B cell (primary cell): ENCODE measurements around the gene MTG2. TPM values are rescaled to one million over a fixed set of nuclear protein-coding genes. Genes with fewer than 3 reads are reported as not detected.

Source experiments
- ATAC-seq: fragments of 200-7000 bp; cut with Tn5 transposase; one replicate; pipeline ENCODE4 v1.10.0; 2021; ENCODE audit warnings: low read depth, mild to moderate bottlenecking, moderate number of reproducible peaks, moderate library complexity
- CTCF ChIA-PET: fragments of 350-600 bp; sonication (Branson Sonifier 250); formaldehyde crosslinking; loops from one replicate; lab custom pipeline; 2021; ENCODE audit warnings: antibody characterized with exemption, inconsistent platforms; lab: Charles Lee
- POLR2A ChIA-PET: fragments of 350-600 bp; sonication (Branson Sonifier 250); formaldehyde crosslinking; loops from one replicate; lab custom pipeline; 2021; ENCODE audit warnings: antibody characterized with exemption; lab: Charles Lee
- DNase-seq: peaks from one replicate; pipeline ENCODE4 v3.0.0; 2013
- H2AFZ ChIP-seq: 2 replicates; pipeline ENCODE4 v1.6.1; 2012; ENCODE audit warnings: mild to moderate bottlenecking, low read depth, low read length; ENCODE audit not compliant: insufficient read depth, poor library complexity, severe bottlenecking
- H3K27ac ChIP-seq, 2 donors: 1 replicate in 1 of 2; 2 replicates in 1 of 2; pipeline ENCODE4 v1.5.1; 2012 to 2013; ENCODE audit warnings: low read length in 2 of 2, mild to moderate bottlenecking in 2 of 2, moderate library complexity in 1 of 2
- H3K27me3 ChIP-seq, 4 experiments: fragments of 200-600 bp in 1 of 4; sonication (generic) in 1 of 4; replicated peaks in 1 of 4; 1 replicate in 2 of 4; 2 replicates in 2 of 4; pipeline versions ENCODE4 v1.6.1 to v1.7.0; 2013 to 2016; ENCODE audit warnings: low read length in 3 of 4, mild to moderate bottlenecking in 2 of 4, mixed read lengths in 1 of 4, moderate library complexity in 1 of 4; ENCODE audit not compliant: insufficient read depth in 4 of 4, control insufficient read depth in 3 of 4; ENCODE audit errors: control extremely low read depth in 1 of 4
- H3K36me3 ChIP-seq, 2 experiments: replicated peaks in 1 of 2; 1 replicate in 1 of 2; 2 replicates in 1 of 2; pipeline versions ENCODE4 v1.6.1 to v1.7.1; 2013; ENCODE audit warnings: low read length in 1 of 2; ENCODE audit not compliant: insufficient read depth in 2 of 2, control insufficient read depth in 1 of 2; ENCODE audit errors: control extremely low read depth in 1 of 2, extremely low read depth in 1 of 2
- H3K4me1 ChIP-seq, 2 donors: fragments of 200-600 bp in 1 of 2; sonication (generic) in 1 of 2; 1 replicate in 1 of 2; 2 replicates in 1 of 2; pipeline versions ENCODE4 v1.5.1 to v1.6.1; 2013 to 2017; ENCODE audit warnings: low read length in 2 of 2; ENCODE audit not compliant: control insufficient read depth in 2 of 2, insufficient read depth in 2 of 2
- H3K4me2 ChIP-seq: replicated peaks from 2 replicates; pipeline ENCODE3; 2012; ENCODE audit warnings: mild to moderate bottlenecking, low read depth, low read length; ENCODE audit not compliant: poor library complexity, severe bottlenecking
- H3K4me3 ChIP-seq, 5 experiments: fragments of 200-600 bp in 1 of 5; sonication (generic) in 1 of 5; 1 replicate in 3 of 5; 2 replicates in 2 of 5; pipeline versions ENCODE4 v1.5.1 to v1.7.0; 2011 to 2016; ENCODE audit warnings: low read length in 4 of 5, mild to moderate bottlenecking in 4 of 5, low read depth in 2 of 5, control low read depth in 1 of 5, moderate library complexity in 1 of 5; ENCODE audit not compliant: insufficient read depth in 1 of 5; ENCODE audit errors: control extremely low read depth in 1 of 5, extremely low read depth in 1 of 5
- H3K79me2 ChIP-seq: fragments of 200-600 bp; sonication (generic); one replicate; pipeline ENCODE4 v1.6.0; 2016; ENCODE audit warnings: low read length; ENCODE audit not compliant: control insufficient read depth, insufficient read depth
- H3K9ac ChIP-seq: fragments of 200-600 bp; sonication (generic); 2 replicates; pipeline ENCODE4 v1.6.1; 2017; ENCODE audit warnings: mild to moderate bottlenecking, low read length, moderate library complexity
- H3K9me3 ChIP-seq, 3 donors: one replicate each; pipeline versions ENCODE4 v1.6.1 to v1.7.1; 2013; ENCODE audit warnings: low read length in 2 of 3; ENCODE audit not compliant: control insufficient read depth in 2 of 3, insufficient read depth in 1 of 3; ENCODE audit errors: control extremely low read depth in 1 of 3
- H4K20me1 ChIP-seq: 2 replicates; pipeline ENCODE4 v1.6.0; 2012; ENCODE audit warnings: mild to moderate bottlenecking, low read length; ENCODE audit not compliant: insufficient read depth, control insufficient read depth, poor library complexity, severe bottlenecking
- H3K27ac Mint-ChIP-seq: one replicate; pipeline ENCODE4 v1.8.0; 2021; ENCODE audit warnings: mixed read lengths
- H3K27me3 Mint-ChIP-seq: one replicate; pipeline ENCODE4 v1.8.0; 2021; ENCODE audit warnings: mixed read lengths
- H3K4me1 Mint-ChIP-seq: one replicate; pipeline ENCODE4 v1.8.0; 2021; ENCODE audit warnings: mixed read lengths
- H3K4me3 Mint-ChIP-seq: one replicate; pipeline ENCODE4 v1.8.0; 2021; ENCODE audit warnings: mixed read lengths
- H3K9me3 Mint-ChIP-seq: one replicate; pipeline ENCODE4 v1.8.0; 2022; ENCODE audit warnings: mixed read lengths; ENCODE audit not compliant: insufficient read depth
- EZH2 ChIP-seq: IDR thresholded peaks from 2 replicates; pipeline ENCODE4 v1.6.1; 2012; ENCODE audit warnings: borderline replicate concordance, low read depth, mild to moderate bottlenecking, moderate library complexity, low read length; ENCODE audit not compliant: insufficient read depth, poor library complexity, severe bottlenecking
- WGBS: methylation state at CpG from one replicate; pipeline ENCODE4 v1.1.5; 2013; ENCODE audit warnings: missing lambda C conversion rate; ENCODE audit not compliant: insufficient coverage; 5-methylcytosine and 5-hydroxymethylcytosine counted together
- intact Hi-C: fragments of 100-400 bp; cut with micrococcal nuclease; formaldehyde crosslinking; loops from one replicate; pipeline ENCODE4 v1.10.0; 2022
- polyA plus RNA-seq: library from polyadenylated mRNA; depleted of rRNA; stranded (reverse); fragments of >200 nt; gene quantifications from 2 replicates; pipeline ENCODE4 v1.2.3, GENCODE V29; 2012
- total RNA-seq, 2 donors: library from RNA; stranded (reverse); fragments of 120-200 nt in 1 of 2; gene quantifications; 1 replicate in 1 of 2; 2 replicates in 1 of 2; pipeline versions ENCODE4 v1.2.3 to v1.2.4, GENCODE V29; 2013 to 2022
- TF ChIP-seq, protein P1 (sequence below): fragments of 200-600 bp; IDR thresholded peaks from one replicate; pipeline ENCODE4 v1.8.0; 2022; ENCODE audit warnings: antibody characterized with exemption, mild to moderate bottlenecking

The MTG2 gene
- total and polyA plus RNA-seq, 2 donors (not counting 1 experiment from before 2014, with no cell fraction given): 29.6 to 48.4 TPM

DNA sequence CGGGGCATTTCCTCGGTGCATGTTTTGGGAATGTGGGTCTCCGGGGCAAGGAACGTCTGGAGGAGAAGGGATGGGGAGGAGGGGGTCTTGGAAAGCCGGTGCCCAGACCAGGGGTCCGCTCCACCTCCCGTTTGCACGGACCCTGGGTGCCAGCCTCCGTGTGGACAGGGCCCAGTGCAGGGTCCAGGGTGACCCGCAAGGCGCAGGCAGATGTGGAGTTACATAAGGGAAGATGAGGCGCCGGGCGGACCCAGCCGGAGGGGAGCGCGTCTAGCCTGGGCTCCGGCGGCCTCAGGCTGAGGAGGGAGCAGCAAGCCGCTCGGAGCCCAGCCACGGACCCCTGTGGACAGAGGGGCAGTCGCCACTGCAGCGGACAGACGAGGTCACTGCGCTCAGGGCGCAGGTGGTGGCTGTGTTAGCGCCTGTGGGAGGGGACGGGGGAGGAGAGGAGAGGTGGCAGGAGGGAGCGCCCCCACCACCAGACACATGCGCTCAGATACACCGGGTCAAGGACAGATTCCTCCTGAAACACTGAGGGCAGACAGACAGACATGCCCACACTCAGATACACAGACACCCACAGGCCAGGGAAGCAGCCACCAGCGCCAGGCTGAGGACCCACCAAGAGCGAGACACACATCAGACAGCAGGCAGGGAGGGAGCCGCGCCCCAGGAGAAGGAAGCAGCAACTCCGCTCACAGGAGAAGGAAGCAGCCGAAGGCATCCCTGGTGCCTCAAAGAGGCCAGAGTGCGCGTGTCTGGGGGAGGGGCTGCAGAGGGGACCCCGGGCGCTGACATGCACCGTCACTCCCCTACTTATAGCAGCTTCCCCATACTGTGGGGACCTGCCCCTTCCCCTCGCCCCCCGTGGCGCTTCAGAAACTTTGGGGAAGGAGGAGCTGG is 38.1 kb downstream of the MTG2 start:
- ChIA-PET POLR2A (no interaction called here), CTCF (no interaction called here)
- Histone ChIP-seq H3K27me3 (peaks cover 0 to 78% (median 33%) of the 10 kb centered on the region in 4 experiments), H3K4me1 (peaks cover 12 to 17% of the 10 kb centered on the region in 2 donors), H4K20me1 (peaks cover 5% of the 10 kb centered on the region), H2AFZ (no peak overlapping the region), H3K9me3 (peaks cover 0 to 34% (median 0%) of the 10 kb centered on the region in 3 donors), H3K9ac (no peak overlapping the region), H3K4me2 (peak overlapping the region; percentile 60), H3K36me3 (no peaks in the 10 kb centered on the region), H3K4me3 (no peak overlapping the region), H3K79me2 (no peaks in the 10 kb centered on the region), H3K27ac (no peak overlapping the region)
- intact Hi-C loops: loop anchor here (1.0 kb wide), 1 partner anchor 17 kb away; the partner anchor contains the start of gene OSBPL2
- H3K9me3 Mint-ChIP-seq: no peaks in the 10 kb centered on the region
- H3K4me1 Mint-ChIP-seq: peaks cover 2% of the 10 kb centered on the region
- H3K27me3 Mint-ChIP-seq: peaks cover 30% of the 10 kb centered on the region
- H3K27ac Mint-ChIP-seq: no peak overlapping the region
- no peak for ATAC-seq
- 6% methylated on average over 33 of the region's 46 CpGs for WGBS
- no peak for DNase-seq
- peak overlapping the region; percentile 49 for H3K4me3 Mint-ChIP-seq
- no peak for TF ChIP-seq EZH2
- TF ChIP-seq, protein P1, sequence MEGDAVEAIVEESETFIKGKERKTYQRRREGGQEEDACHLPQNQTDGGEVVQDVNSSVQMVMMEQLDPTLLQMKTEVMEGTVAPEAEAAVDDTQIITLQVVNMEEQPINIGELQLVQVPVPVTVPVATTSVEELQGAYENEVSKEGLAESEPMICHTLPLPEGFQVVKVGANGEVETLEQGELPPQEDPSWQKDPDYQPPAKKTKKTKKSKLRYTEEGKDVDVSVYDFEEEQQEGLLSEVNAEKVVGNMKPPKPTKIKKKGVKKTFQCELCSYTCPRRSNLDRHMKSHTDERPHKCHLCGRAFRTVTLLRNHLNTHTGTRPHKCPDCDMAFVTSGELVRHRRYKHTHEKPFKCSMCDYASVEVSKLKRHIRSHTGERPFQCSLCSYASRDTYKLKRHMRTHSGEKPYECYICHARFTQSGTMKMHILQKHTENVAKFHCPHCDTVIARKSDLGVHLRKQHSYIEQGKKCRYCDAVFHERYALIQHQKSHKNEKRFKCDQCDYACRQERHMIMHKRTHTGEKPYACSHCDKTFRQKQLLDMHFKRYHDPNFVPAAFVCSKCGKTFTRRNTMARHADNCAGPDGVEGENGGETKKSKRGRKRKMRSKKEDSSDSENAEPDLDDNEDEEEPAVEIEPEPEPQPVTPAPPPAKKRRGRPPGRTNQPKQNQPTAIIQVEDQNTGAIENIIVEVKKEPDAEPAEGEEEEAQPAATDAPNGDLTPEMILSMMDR: no peak
